K562 (cell line): ENCODE results near the gene DDAH1. TPM values are rescaled to one million over a fixed set of nuclear protein-coding genes. Genes with fewer than 3 reads are reported as not detected.

Experiments used
- ATAC-seq: fragments of 200-7000 bp; cut with Tn5 transposase; 3 replicates; pipeline ENCODE4 v1.9.1; 2020; ENCODE audit warnings: moderate library complexity
- BruUV-seq: library from RNA; stranded (reverse); fragments of 400-500 nt; replicated peaks from 2 replicates; lab custom pipeline; 2021; lab: Mats Ljungman, UMichigan
- CTCF ChIA-PET: fragments of 300-600 bp; formaldehyde crosslinking; extraction: SDS; loops from one replicate; lab custom pipeline; 2021; ENCODE audit warnings: low intra/inter-chr PET ratio; lab: Yijun Ruan, JAX
- POLR2A ChIA-PET: fragments of 300-600, 350-650 bp; sonication (Branson Sonifier 250); formaldehyde crosslinking; extraction: SDS; loops from one replicate; lab custom pipeline; 2021; ENCODE audit warnings: antibody characterized with exemption, inconsistent platforms; lab: Yijun Ruan, JAX
- DNase-seq, 4 experiments: peaks; one replicate each; pipeline versions ENCODE4 v3.0.0 to v3.0.0-alpha.2; 2011 to 2018; ENCODE audit warnings: low spot score in 3 of 4, mixed read lengths in 3 of 4; ENCODE audit errors: extremely low read depth in 1 of 4
- FAIRE-seq: peaks from 2 replicates; lab custom pipeline; 2011; peaks lifted over from hg19 to GRCh38; lab: Jason Lieb, UNC
- H2AFZ ChIP-seq: 2 replicates; pipeline ENCODE4 v1.6.0; 2011; ENCODE audit warnings: low read depth, low read length, control low read depth, inconsistent platforms
- H3K27ac ChIP-seq: fragments of 200-600 bp; 3 replicates; pipeline ENCODE4 v1.8.0; 2011; ENCODE audit warnings: low read depth, mild to moderate bottlenecking, control low read depth, inconsistent platforms, low read length, moderate library complexity, mixed read lengths; ENCODE audit errors: extremely low read depth
- H3K27me3 ChIP-seq, 2 experiments: fragments of 300-600 bp in 1 of 2; 2 replicates in 1 of 2; 3 replicates in 1 of 2; pipeline versions ENCODE4 v1.6.0 to v1.8.0; 2011; ENCODE audit warnings: inconsistent platforms in 2 of 2, low read length in 2 of 2, mild to moderate bottlenecking in 1 of 2, mixed read lengths in 1 of 2, moderate library complexity in 1 of 2; ENCODE audit not compliant: control insufficient read depth in 2 of 2, insufficient read depth in 2 of 2
- H3K36me3 ChIP-seq: fragments of 300-600 bp; 3 replicates; pipeline ENCODE4 v1.8.0; 2011; ENCODE audit warnings: mild to moderate bottlenecking, low read length, inconsistent platforms; ENCODE audit not compliant: control insufficient read depth, insufficient read depth
- H3K4me1 ChIP-seq, 2 experiments: fragments of 200-600 bp in 1 of 2; replicated peaks in 1 of 2; 2 replicates in 1 of 2; 3 replicates in 1 of 2; pipeline versions ENCODE4 v1.5.1 to v1.8.0; 2011; ENCODE audit warnings: inconsistent platforms in 2 of 2, low read length in 2 of 2, mild to moderate bottlenecking in 1 of 2, mixed read lengths in 1 of 2, moderate library complexity in 1 of 2; ENCODE audit not compliant: control insufficient read depth in 2 of 2, insufficient read depth in 2 of 2
- H3K4me2 ChIP-seq: 2 replicates; pipeline ENCODE4 v1.6.1; 2011; ENCODE audit warnings: low read length, control low read depth, inconsistent platforms, mixed read lengths; ENCODE audit not compliant: insufficient read depth
- H3K4me3 ChIP-seq: fragments of 200-600 bp; sonication (generic), shearing (Covaris generic); 2 replicates; pipeline ENCODE4 v1.5.1; 2016; ENCODE audit warnings: control low read depth, inconsistent platforms
- H3K79me2 ChIP-seq: fragments of 200-600 bp; 3 replicates; pipeline ENCODE4 v1.8.0; 2011; ENCODE audit warnings: low read length, inconsistent platforms; ENCODE audit not compliant: control insufficient read depth, insufficient read depth
- H3K9ac ChIP-seq, 2 experiments: 2 replicates each; pipeline versions ENCODE4 v1.6.0 to v1.6.1; 2011; ENCODE audit warnings: low read depth in 2 of 2, low read length in 2 of 2, control low read depth in 1 of 2, inconsistent platforms in 1 of 2, mild to moderate bottlenecking in 1 of 2, mixed read lengths in 1 of 2; ENCODE audit not compliant: insufficient read depth in 1 of 2
- H3K9me1 ChIP-seq: one replicate; pipeline ENCODE4 v1.6.0; 2011; ENCODE audit warnings: inconsistent platforms, mild to moderate bottlenecking, low read length, moderate library complexity; ENCODE audit not compliant: control insufficient read depth, insufficient read depth
- H3K9me3 ChIP-seq: replicated peaks from 2 replicates; pipeline ENCODE4 v1.5.1; 2011; ENCODE audit warnings: low read depth, low read length, inconsistent platforms; ENCODE audit not compliant: control insufficient read depth, insufficient read depth
- H4K20me1 ChIP-seq: replicated peaks from 2 replicates; pipeline ENCODE4 v1.6.1; 2011; ENCODE audit warnings: low read length, inconsistent platforms, mixed read lengths; ENCODE audit not compliant: control insufficient read depth, insufficient read depth
- CREB1 ChIP-seq, 2 experiments: sonication (generic) in 1 of 2; formaldehyde crosslinking in 1 of 2; IDR thresholded peaks; 2 replicates each; pipeline versions ENCODE4 v1.6.1 to v1.8.0; 2012 to 2022; ENCODE audit warnings: inconsistent platforms in 1 of 2, mild to moderate bottlenecking in 1 of 2, missing genetic modification reagents in 1 of 2, moderate library complexity in 1 of 2
- CREB5 ChIP-seq: fragments of 250-450 bp; sonication (Bioruptor Pico); IDR thresholded peaks from 2 replicates; pipeline ENCODE4 v1.5.0; 2020; ENCODE audit warnings: mild to moderate bottlenecking
- CSDE1 ChIP-seq, 2 experiments: fragments of 450-650 bp; IDR thresholded peaks; 2 replicates each; pipeline ENCODE4 v1.6.1; 2016; ENCODE audit warnings: mild to moderate bottlenecking in 1 of 2
- HNRNPL ChIP-seq: fragments of 200-400 bp; formaldehyde crosslinking; IDR thresholded peaks from 2 replicates; pipeline ENCODE4 v1.6.1; 2017; ENCODE audit warnings: low read depth, mild to moderate bottlenecking, low read length
- ILK ChIP-seq: fragments of 450-650 bp; IDR thresholded peaks from 2 replicates; pipeline ENCODE4 v1.6.1; 2016; ENCODE audit warnings: missing genetic modification characterization, low read depth, mild to moderate bottlenecking, missing compliant biosample characterization, moderate library complexity, borderline replicate concordance
- PCBP1 ChIP-seq: fragments of 200-400 bp; formaldehyde crosslinking; IDR thresholded peaks from 2 replicates; pipeline ENCODE4 v1.6.1; 2018; ENCODE audit warnings: mild to moderate bottlenecking, low read depth, low read length; ENCODE audit not compliant: poor library complexity, severe bottlenecking
- PHF20 ChIP-seq: fragments of 450-650 bp; IDR thresholded peaks from 2 replicates; pipeline ENCODE4 v1.6.1; 2018; ENCODE audit not compliant: partially characterized antibody
- RHOXF2B ChIP-seq: fragments of 250-450 bp; sonication (Bioruptor Pico); conservative IDR thresholded peaks from 2 replicates; pipeline ENCODE4 v1.5.1; 2021
- RREB1 ChIP-seq: fragments of 250-450 bp; sonication (Bioruptor Pico); IDR thresholded peaks from 2 replicates; pipeline ENCODE4 v1.4.0; 2020
- ZFP1 ChIP-seq: fragments of 450-650 bp; formaldehyde crosslinking; IDR thresholded peaks from 2 replicates; pipeline ENCODE4 v1.4.0; 2020; ENCODE audit warnings: mild to moderate bottlenecking, mixed read lengths
- ZNF217 ChIP-seq: sonication (generic); formaldehyde crosslinking; IDR thresholded peaks from 2 replicates; pipeline ENCODE4 v1.8.0; 2022; ENCODE audit warnings: mild to moderate bottlenecking, missing genetic modification reagents
- WGBS: fragments of 100-300 bp; shearing (Covaris generic); methylation state at CpG from one replicate; pipeline ENCODE4 v1.1.6; 2016; ENCODE audit warnings: low coverage, mixed read lengths; ENCODE audit not compliant: insufficient coverage; ENCODE audit errors: missing lambda C conversion rate; 5-methylcytosine and 5-hydroxymethylcytosine counted together
- in situ Hi-C: fragments of 300-500 bp; cut with MboI; formaldehyde crosslinking; loops from 4 replicates; pipeline ENCODE4 v1.15.0; 2018; ENCODE audit warnings: inconsistent platforms, mixed read lengths
- intact Hi-C: fragments of 100-400 bp; cut with micrococcal nuclease; formaldehyde crosslinking; loops from 2 replicates; pipeline ENCODE4 v1.14.2; 2022
- polyA plus RNA-seq, 8 experiments: library from polyadenylated mRNA; depleted of rRNA in 4 of 8; stranded (reverse) in 5 of 8; unstranded in 3 of 8; fragments of >200 nt; fragmentation: Nextera tagmentation in 2 of 8; fragmentation: Illumina TruSeq in 1 of 8; extraction: Ambion mirVana in 2 of 8; extraction: Trizol in 1 of 8; gene quantifications; 2 replicates each; pipeline versions ENCODE4 v1.2.1 to v1.2.3, GENCODE V29; 2011 to 2014; ENCODE audit warnings: inconsistent platforms in 1 of 8, missing spikeins in 1 of 8
- total RNA-seq, 7 experiments: library from RNA; depleted of rRNA in 6 of 7; stranded (reverse); fragments of >200 nt in 6 of 7; fragmentation: Illumina TruSeq in 2 of 7; extraction: Trizol in 2 of 7; gene quantifications; 2 replicates each; pipeline versions ENCODE4 v1.2.1 to v1.2.3, GENCODE V29; 2011 to 2021; ENCODE audit warnings: low replicate concordance in 1 of 7

DDAH1 gene
- total and polyA plus RNA-seq, 9 of the 15 experiments (the other 6 are each of a cell fraction or from before 2014, with no cell fraction given) = 0.04 to 0.24 (median 0.10) TPM

- Histone ChIP-seq H3K4me2 (no peak overlapping the region), H3K27me3 (peaks cover 0 to 2% of the 10 kb centered on the region in 2 experiments; a peak in 1 of 5 replicates), H3K79me2 (no peaks in the 10 kb centered on the region), H3K9ac (no peak overlapping the region), H3K9me3 (no peaks in the 10 kb centered on the region), H3K9me1 (no peaks in the 10 kb centered on the region), H2AFZ (no peak overlapping the region), H3K36me3 (no peaks in the 10 kb centered on the region), H3K4me3 (no peak overlapping the region), H3K4me1 (no peaks in the 10 kb centered on the region), H4K20me1 (no peaks in the 10 kb centered on the region), H3K27ac (no peak overlapping the region)
- in situ Hi-C loops = no loop called here
- BruUV-seq = no TSS peak
- no peak for ATAC-seq
- no peak for FAIRE-seq
- intact Hi-C loops = no loop called here
- WGBS = 8% methylated on average over 2 of the region's 2 CpGs
- POLR2A ChIA-PET = no interaction called here
- TF ChIP-seq ZFP1 (CRISPR knock-in tag) = no peak
- no peak for TF ChIP-seq PHF20
- TF ChIP-seq PCBP1 = no peak
- no peak for TF ChIP-seq HNRNPL
- no peak for TF ChIP-seq CSDE1 (IDR thresholded peaks at IDR 0.05)
- TF ChIP-seq RHOXF2B = no peak
- no peak for TF ChIP-seq CREB5 (CRISPR knock-in tag)
- no peak for TF ChIP-seq CREB1 (IDR thresholded peaks at IDR 0.05)
- no peak for TF ChIP-seq CREB1 (CRISPR knock-in tag; IDR thresholded peaks at IDR 0.05)
- TF ChIP-seq RREB1 = no peak
- TF ChIP-seq ILK (tag) = no peak
- TF ChIP-seq ZNF217 (CRISPR knock-in tag) = no peak
- no peak for DNase-seq
- CTCF ChIA-PET = no interaction called here
Measured at GRCh38 chr1:85484264-85484663, 19.3 kb upstream of the DDAH1 start.
